Neural cell (in vitro differentiated cells): Measurements from ENCODE around the gene RUFY3. TPM values are rescaled to one million over a fixed set of nuclear protein-coding genes. Genes with fewer than 3 reads are reported as not detected.

ENCODE experiments used
- H2AFZ ChIP-seq: fragments of 200-600, 300-800 bp; sonication (generic), shearing (Covaris generic); 2 replicates; pipeline ENCODE4 v1.6.0; 2014; ENCODE audit warnings: low read depth, mild to moderate bottlenecking, antibody characterized with exemption, low read length, moderate library complexity
- H3F3A ChIP-seq: fragments of 200-600 bp; shearing (Covaris generic); 2 replicates; pipeline ENCODE4 v1.6.1; 2016; ENCODE audit warnings: mild to moderate bottlenecking, moderate library complexity, mixed read lengths, antibody characterized with exemption, low read length; ENCODE audit not compliant: insufficient read depth, poor library complexity, severe bottlenecking
- H3K27ac ChIP-seq: fragments of 200-600, 300-800 bp; sonication (generic), shearing (Covaris generic); 2 replicates; pipeline ENCODE4 v1.5.1; 2014; ENCODE audit warnings: mild to moderate bottlenecking, low read length, moderate library complexity
- H3K27me3 ChIP-seq: fragments of 300-800, 200-600 bp; sonication (generic), shearing (Covaris generic); 2 replicates; pipeline ENCODE4 v1.6.0; 2014; ENCODE audit warnings: mild to moderate bottlenecking, low read depth, low read length, moderate library complexity; ENCODE audit not compliant: insufficient read depth
- H3K36me3 ChIP-seq: fragments of 300-800, 200-600 bp; sonication (generic), shearing (Covaris generic); 2 replicates; pipeline ENCODE4 v1.5.1; 2014; ENCODE audit warnings: mild to moderate bottlenecking, antibody characterized with exemption, low read length, moderate library complexity; ENCODE audit not compliant: insufficient read depth
- H3K4me2 ChIP-seq: fragments of 300-800, 200-600 bp; sonication (generic), shearing (Covaris generic); 2 replicates; pipeline ENCODE4 v1.6.0; 2014; ENCODE audit warnings: mild to moderate bottlenecking, low read length
- H3K4me3 ChIP-seq: fragments of 300-800, 200-600 bp; sonication (generic), shearing (Covaris generic); 2 replicates; pipeline ENCODE4 v1.5.1; 2014; ENCODE audit warnings: mild to moderate bottlenecking, low read length, moderate library complexity
- H3K79me2 ChIP-seq: fragments of 200-600 bp; shearing (Covaris generic); replicated peaks from 2 replicates; pipeline ENCODE4 v1.6.0; 2014; ENCODE audit warnings: mild to moderate bottlenecking, low read length, moderate library complexity; ENCODE audit not compliant: insufficient read depth
- H3K9ac ChIP-seq: fragments of 300-800, 200-600 bp; sonication (generic), shearing (Covaris generic); 2 replicates; pipeline ENCODE4 v1.6.1; 2016; ENCODE audit warnings: mild to moderate bottlenecking, low read length, mixed read lengths
- H3K9me2 ChIP-seq: fragments of 200-600 bp; shearing (Covaris generic); 2 replicates; pipeline ENCODE4 v1.6.1; 2016; ENCODE audit warnings: mild to moderate bottlenecking, low read length, mixed read lengths; ENCODE audit not compliant: insufficient read depth
- H3K9me3 ChIP-seq: fragments of 200-600, 300-800 bp; sonication (generic), shearing (Covaris generic); 2 replicates; pipeline ENCODE4 v1.6.1; 2016; ENCODE audit warnings: mild to moderate bottlenecking, mixed run types, low read length, moderate library complexity, mixed read lengths
- H4K20me1 ChIP-seq: fragments of 200-600 bp; shearing (Covaris generic); 2 replicates; pipeline ENCODE4 v1.6.1; 2016; ENCODE audit warnings: mild to moderate bottlenecking, mixed run types; ENCODE audit not compliant: insufficient read depth
- EP300 ChIP-seq: fragments of 450-650 bp; conservative IDR thresholded peaks from 2 replicates; pipeline ENCODE4 v1.6.1; 2014; ENCODE audit warnings: antibody characterized with exemption, mild to moderate bottlenecking, moderate library complexity; ENCODE audit not compliant: poor library complexity, severe bottlenecking
- EZH2 ChIP-seq: fragments of 200-600, 300-800 bp; shearing (Covaris generic), sonication (generic); IDR thresholded peaks from 2 replicates; pipeline ENCODE4 v1.6.1; 2014; ENCODE audit warnings: antibody characterized with exemption, low read length, borderline replicate concordance, mild to moderate bottlenecking; ENCODE audit not compliant: insufficient read depth, poor library complexity, severe bottlenecking
- MXI1 ChIP-seq: fragments of 450-650 bp; conservative IDR thresholded peaks from 2 replicates; pipeline ENCODE4 v1.6.1; 2014; ENCODE audit warnings: antibody characterized with exemption, mild to moderate bottlenecking; ENCODE audit not compliant: poor library complexity, severe bottlenecking
- POLR2AphosphoS5 ChIP-seq: IDR thresholded peaks from 2 replicates; pipeline ENCODE4 v1.6.1; 2012
- RAD21 ChIP-seq: fragments of 450-650 bp; conservative IDR thresholded peaks from 2 replicates; pipeline ENCODE4 v1.6.1; 2014; ENCODE audit warnings: antibody characterized with exemption, mild to moderate bottlenecking, moderate library complexity
- SMC3 ChIP-seq: fragments of 450-650 bp; conservative IDR thresholded peaks from 2 replicates; pipeline ENCODE4 v1.6.1; 2014; ENCODE audit warnings: antibody characterized with exemption, mild to moderate bottlenecking, moderate library complexity; ENCODE audit not compliant: poor library complexity
- TAF1 ChIP-seq: IDR thresholded peaks from 2 replicates; pipeline ENCODE4 v1.6.1; 2012; ENCODE audit warnings: low read depth
- polyA plus RNA-seq: library from polyadenylated mRNA; depleted of rRNA; stranded (reverse); fragments of >200 nt; gene quantifications from 2 replicates; pipeline ENCODE4 v1.2.3, GENCODE V29; 2014
- TF ChIP-seq, protein P1 (sequence below): IDR thresholded peaks from 2 replicates; pipeline ENCODE4 v1.6.1; 2012; ENCODE audit warnings: borderline replicate concordance
- TF ChIP-seq, protein P2 (sequence below): fragments of 450-650 bp; IDR thresholded peaks from 2 replicates; pipeline ENCODE4 v1.5.1; 2014; ENCODE audit warnings: antibody characterized with exemption, mild to moderate bottlenecking, moderate library complexity; ENCODE audit not compliant: poor library complexity, severe bottlenecking

The RUFY3 gene
- polyA plus RNA-seq, 1 donor from 2014 or later, result 414 TPM

DNA sequence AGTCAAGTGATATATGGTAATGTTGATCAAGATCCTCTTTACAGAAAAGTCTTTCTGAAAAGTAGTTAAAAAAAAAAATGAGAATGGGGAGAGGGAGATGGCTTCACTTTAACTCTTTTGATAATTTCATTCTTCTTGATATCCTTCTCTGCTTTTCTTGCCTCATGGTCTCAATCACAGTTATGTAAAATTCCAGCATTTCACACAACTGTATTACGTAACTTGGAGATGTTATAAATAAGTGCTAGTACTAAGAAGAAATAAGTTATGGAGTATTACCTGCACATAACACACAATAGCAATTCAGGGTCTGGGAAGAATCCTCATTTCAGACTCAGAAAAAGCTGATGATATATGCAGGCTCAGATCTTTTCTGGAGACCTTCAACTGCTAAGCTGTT, 22.0 kb downstream of the RUFY3 start (continued):
- TF ChIP-seq EZH2, result no peak
- no peak for TF ChIP-seq POLR2AphosphoS5

- H3K27ac ChIP-seq, result no peak overlapping the region
- peaks cover 3% of the 10 kb centered on the region for H4K20me1 ChIP-seq
- no peaks in the 10 kb centered on the region for H3F3A ChIP-seq
- H3K4me2 ChIP-seq, result no peak overlapping the region
- H3K9me3 ChIP-seq, result no peaks in the 10 kb centered on the region
- peaks cover 51% of the 10 kb centered on the region for H3K79me2 ChIP-seq
- H3K27me3 ChIP-seq, result no peaks in the 10 kb centered on the region
- H3K36me3 ChIP-seq, result peaks cover 10% of the 10 kb centered on the region
- H3K4me3 ChIP-seq, result no peak overlapping the region
- no peaks in the 10 kb centered on the region for H3K9me2 ChIP-seq
- TF ChIP-seq, protein P1, sequence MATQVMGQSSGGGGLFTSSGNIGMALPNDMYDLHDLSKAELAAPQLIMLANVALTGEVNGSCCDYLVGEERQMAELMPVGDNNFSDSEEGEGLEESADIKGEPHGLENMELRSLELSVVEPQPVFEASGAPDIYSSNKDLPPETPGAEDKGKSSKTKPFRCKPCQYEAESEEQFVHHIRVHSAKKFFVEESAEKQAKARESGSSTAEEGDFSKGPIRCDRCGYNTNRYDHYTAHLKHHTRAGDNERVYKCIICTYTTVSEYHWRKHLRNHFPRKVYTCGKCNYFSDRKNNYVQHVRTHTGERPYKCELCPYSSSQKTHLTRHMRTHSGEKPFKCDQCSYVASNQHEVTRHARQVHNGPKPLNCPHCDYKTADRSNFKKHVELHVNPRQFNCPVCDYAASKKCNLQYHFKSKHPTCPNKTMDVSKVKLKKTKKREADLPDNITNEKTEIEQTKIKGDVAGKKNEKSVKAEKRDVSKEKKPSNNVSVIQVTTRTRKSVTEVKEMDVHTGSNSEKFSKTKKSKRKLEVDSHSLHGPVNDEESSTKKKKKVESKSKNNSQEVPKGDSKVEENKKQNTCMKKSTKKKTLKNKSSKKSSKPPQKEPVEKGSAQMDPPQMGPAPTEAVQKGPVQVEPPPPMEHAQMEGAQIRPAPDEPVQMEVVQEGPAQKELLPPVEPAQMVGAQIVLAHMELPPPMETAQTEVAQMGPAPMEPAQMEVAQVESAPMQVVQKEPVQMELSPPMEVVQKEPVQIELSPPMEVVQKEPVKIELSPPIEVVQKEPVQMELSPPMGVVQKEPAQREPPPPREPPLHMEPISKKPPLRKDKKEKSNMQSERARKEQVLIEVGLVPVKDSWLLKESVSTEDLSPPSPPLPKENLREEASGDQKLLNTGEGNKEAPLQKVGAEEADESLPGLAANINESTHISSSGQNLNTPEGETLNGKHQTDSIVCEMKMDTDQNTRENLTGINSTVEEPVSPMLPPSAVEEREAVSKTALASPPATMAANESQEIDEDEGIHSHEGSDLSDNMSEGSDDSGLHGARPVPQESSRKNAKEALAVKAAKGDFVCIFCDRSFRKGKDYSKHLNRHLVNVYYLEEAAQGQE, result no peak
- TF ChIP-seq EZH2 (no peak), MXI1 (no peak), TAF1 (no peak), POLR2AphosphoS5 (no peak), EP300 (no peak), SMC3 (no peak), RAD21 (no peak)
- TF ChIP-seq, protein P2, sequence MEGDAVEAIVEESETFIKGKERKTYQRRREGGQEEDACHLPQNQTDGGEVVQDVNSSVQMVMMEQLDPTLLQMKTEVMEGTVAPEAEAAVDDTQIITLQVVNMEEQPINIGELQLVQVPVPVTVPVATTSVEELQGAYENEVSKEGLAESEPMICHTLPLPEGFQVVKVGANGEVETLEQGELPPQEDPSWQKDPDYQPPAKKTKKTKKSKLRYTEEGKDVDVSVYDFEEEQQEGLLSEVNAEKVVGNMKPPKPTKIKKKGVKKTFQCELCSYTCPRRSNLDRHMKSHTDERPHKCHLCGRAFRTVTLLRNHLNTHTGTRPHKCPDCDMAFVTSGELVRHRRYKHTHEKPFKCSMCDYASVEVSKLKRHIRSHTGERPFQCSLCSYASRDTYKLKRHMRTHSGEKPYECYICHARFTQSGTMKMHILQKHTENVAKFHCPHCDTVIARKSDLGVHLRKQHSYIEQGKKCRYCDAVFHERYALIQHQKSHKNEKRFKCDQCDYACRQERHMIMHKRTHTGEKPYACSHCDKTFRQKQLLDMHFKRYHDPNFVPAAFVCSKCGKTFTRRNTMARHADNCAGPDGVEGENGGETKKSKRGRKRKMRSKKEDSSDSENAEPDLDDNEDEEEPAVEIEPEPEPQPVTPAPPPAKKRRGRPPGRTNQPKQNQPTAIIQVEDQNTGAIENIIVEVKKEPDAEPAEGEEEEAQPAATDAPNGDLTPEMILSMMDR, result no peak
- no peak overlapping the region for H3K9ac ChIP-seq
- H2AFZ ChIP-seq, result no peak overlapping the region
These were observed 24.5 kb downstream of the RUFY3 start for GRCh38 chr4:70746179-70746839.

DNA sequence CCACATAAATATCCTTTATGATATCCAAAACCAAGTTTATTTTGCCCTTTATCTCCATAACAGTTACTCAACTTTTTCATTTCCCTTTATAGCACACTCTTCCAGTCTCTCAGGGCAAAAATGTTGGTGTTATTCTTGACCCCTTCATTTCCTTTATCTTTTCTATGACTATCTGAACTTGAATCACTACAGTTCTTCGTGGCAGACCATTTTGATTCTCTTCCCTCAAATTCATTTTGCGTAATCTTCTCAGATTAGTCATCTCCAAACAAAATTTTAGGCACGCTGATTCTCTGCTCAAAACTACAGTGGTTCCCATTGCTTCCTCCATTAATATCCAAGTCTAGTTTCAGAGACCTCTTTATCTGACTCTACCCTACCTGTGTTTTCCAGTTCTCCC, 26.1 kb downstream of the RUFY3 start:
- no peaks in the 10 kb centered on the region for H3K9me2 ChIP-seq
- H3F3A ChIP-seq, result no peaks in the 10 kb centered on the region
- no peak for TF ChIP-seq RAD21
- TF ChIP-seq, protein P2, result no peak
- TF ChIP-seq MXI1, result no peak
- no peak for TF ChIP-seq EZH2
- TF ChIP-seq TAF1, result no peak
- TF ChIP-seq POLR2AphosphoS5, result no peak
- TF ChIP-seq, protein P1, result no peak
- no peak for TF ChIP-seq SMC3
- TF ChIP-seq EP300, result no peak
- peaks cover 3% of the 10 kb centered on the region for H4K20me1 ChIP-seq
- no peak overlapping the region for H2AFZ ChIP-seq
- H3K9me3 ChIP-seq, result no peaks in the 10 kb centered on the region
- no peak overlapping the region for H3K4me2 ChIP-seq
- no peak overlapping the region for H3K4me3 ChIP-seq
- H3K79me2 ChIP-seq, result peaks cover 57% of the 10 kb centered on the region
- no peak overlapping the region for H3K9ac ChIP-seq
- peaks cover 15% of the 10 kb centered on the region for H3K36me3 ChIP-seq
- H3K27ac ChIP-seq, result no peak overlapping the region
- no peaks in the 10 kb centered on the region for H3K27me3 ChIP-seq
